Esophagus muscularis mucosa (tissue), 3 donors: ENCODE data around the gene MICAL3.

Experiments
- POLR2AphosphoS5 ChIP-seq, 2 donors: sonication (generic); formaldehyde crosslinking; IDR thresholded peaks; one replicate each; pipeline ENCODE4 v1.6.1; 2017; ENCODE audit warnings: antibody characterized with exemption in 2 of 2
- TF ChIP-seq, protein P1 (sequence below), 3 experiments: fragments of 200-600 bp in 2 of 3; fragments of 450-650 bp in 1 of 3; sonication (generic) in 2 of 3; IDR thresholded peaks; one replicate each; pipeline ENCODE4 v1.5.1; 2017 to 2019; ENCODE audit warnings: antibody characterized with exemption in 3 of 3, mild to moderate bottlenecking in 2 of 3, moderate library complexity in 1 of 3

DNA sequence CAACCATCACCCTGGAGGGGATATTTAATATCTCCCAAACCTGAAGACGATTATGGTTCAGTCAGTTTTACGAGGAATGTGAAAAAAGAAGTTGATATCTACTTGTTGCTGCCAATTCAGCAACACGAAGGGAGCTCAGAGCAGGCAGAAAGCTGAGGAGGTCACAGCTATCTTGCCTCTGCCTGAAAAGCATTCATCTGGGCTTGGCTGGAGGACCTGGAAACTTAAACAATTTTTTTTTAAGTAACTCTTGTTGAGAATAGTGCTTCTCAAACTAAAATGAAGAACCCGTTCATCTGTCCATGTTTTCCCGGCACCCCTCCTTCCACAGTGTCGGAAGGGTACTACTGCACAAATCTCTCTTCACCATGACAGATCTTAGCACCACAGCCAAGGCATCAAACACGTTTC is 98.9 kb downstream of the MICAL3 start:
- TF ChIP-seq, protein P1, sequence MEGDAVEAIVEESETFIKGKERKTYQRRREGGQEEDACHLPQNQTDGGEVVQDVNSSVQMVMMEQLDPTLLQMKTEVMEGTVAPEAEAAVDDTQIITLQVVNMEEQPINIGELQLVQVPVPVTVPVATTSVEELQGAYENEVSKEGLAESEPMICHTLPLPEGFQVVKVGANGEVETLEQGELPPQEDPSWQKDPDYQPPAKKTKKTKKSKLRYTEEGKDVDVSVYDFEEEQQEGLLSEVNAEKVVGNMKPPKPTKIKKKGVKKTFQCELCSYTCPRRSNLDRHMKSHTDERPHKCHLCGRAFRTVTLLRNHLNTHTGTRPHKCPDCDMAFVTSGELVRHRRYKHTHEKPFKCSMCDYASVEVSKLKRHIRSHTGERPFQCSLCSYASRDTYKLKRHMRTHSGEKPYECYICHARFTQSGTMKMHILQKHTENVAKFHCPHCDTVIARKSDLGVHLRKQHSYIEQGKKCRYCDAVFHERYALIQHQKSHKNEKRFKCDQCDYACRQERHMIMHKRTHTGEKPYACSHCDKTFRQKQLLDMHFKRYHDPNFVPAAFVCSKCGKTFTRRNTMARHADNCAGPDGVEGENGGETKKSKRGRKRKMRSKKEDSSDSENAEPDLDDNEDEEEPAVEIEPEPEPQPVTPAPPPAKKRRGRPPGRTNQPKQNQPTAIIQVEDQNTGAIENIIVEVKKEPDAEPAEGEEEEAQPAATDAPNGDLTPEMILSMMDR (IDR thresholded peaks at IDR 0.05), result no peak
- TF ChIP-seq POLR2AphosphoS5 (IDR thresholded peaks at IDR 0.05), result no peak
